ENCODE data around the gene TCF3. TPM values are rescaled to one million over a fixed set of nuclear protein-coding genes. Genes with fewer than 3 reads are reported as not detected.
"Not testable (repeated sequence)": the region's sequence is repeated elsewhere in the genome, so short reads cannot be mapped to it uniquely, and the experiment has no call there.

The TCF3 gene
- polyA plus RNA-seq (2013, experiment 1 of 2): 160 TPM
- polyA plus RNA-seq (2013, experiment 2 of 2): 144 TPM

GRCh38 chr19:1652471-1653299 is at the start of gene TCF3:
TSS of gene TCF3 (minus strand) at chr19:1652615. CDS start at chr19:1650248, 2,367 bp downstream.
- no peaks in the 10 kb centered on the region for H3K9me3 ChIP-seq (ENCODE audit: control insufficient read depth, low read length)
- 0 to 1% methylated on average over 55 to 88 of the region's 107 CpGs for WGBS, 2 experiments (ENCODE audit: insufficient coverage in 2 of 2)
- peaks cover 26% of the 10 kb centered on the region for H3K36me3 ChIP-seq (ENCODE audit: control insufficient read depth, insufficient read depth, low read length)
- peaks cover 6% of the 10 kb centered on the region for H3K4me1 ChIP-seq (ENCODE audit: control insufficient read depth, insufficient read depth, low read length, poor library complexity, severe bottlenecking)
- peak within 1 kb of the TSS; percentile 100 for H3K27ac ChIP-seq (ENCODE audit: low read depth, low read length, severe bottlenecking)
- H3K4me3 ChIP-seq (ENCODE audit: extremely low read depth, insufficient read depth, low read length, poor library complexity, severe bottlenecking): peak within 1 kb of the TSS; percentile 93

GRCh38 chr19:1700733-1701663 is 48.6 kb upstream of the TCF3 start:
- Histone ChIP-seq H3K9me3 (ENCODE audit: control insufficient read depth, low read length) (no peaks in the 10 kb centered on the region), H3K4me3 (ENCODE audit: extremely low read depth, insufficient read depth, low read length, poor library complexity, severe bottlenecking) (no peak overlapping the region), H3K27ac (ENCODE audit: low read depth, low read length, severe bottlenecking) (no peak overlapping the region), H3K36me3 (ENCODE audit: control insufficient read depth, insufficient read depth, low read length) (no peaks in the 10 kb centered on the region), H3K4me1 (ENCODE audit: control insufficient read depth, insufficient read depth, low read length, poor library complexity, severe bottlenecking) (no peaks in the 10 kb centered on the region)
- 58 to 64% methylated on average over 22 of the region's 26 CpGs for WGBS, 2 experiments (ENCODE audit: insufficient coverage in 2 of 2)

GRCh38 chr19:1699998-1700732 is 47.8 kb upstream of the TCF3 start:
- H3K4me1 ChIP-seq (ENCODE audit: control insufficient read depth, insufficient read depth, low read length, poor library complexity, severe bottlenecking): no peaks in the 10 kb centered on the region
- H3K27ac ChIP-seq (ENCODE audit: low read depth, low read length, severe bottlenecking): no peak overlapping the region
- no peaks in the 10 kb centered on the region for H3K36me3 ChIP-seq (ENCODE audit: control insufficient read depth, insufficient read depth, low read length)
- 70 to 81% methylated on average over 22 to 26 of the region's 31 CpGs for WGBS, 2 experiments (ENCODE audit: insufficient coverage in 2 of 2)
- no peaks in the 10 kb centered on the region for H3K9me3 ChIP-seq (ENCODE audit: control insufficient read depth, low read length)
- no peak overlapping the region for H3K4me3 ChIP-seq (ENCODE audit: extremely low read depth, insufficient read depth, low read length, poor library complexity, severe bottlenecking)

GRCh38 chr19:1699386-1699785 is 47.0 kb upstream of the TCF3 start:
- H3K4me3 ChIP-seq (ENCODE audit: extremely low read depth, insufficient read depth, low read length, poor library complexity, severe bottlenecking): no peak overlapping the region
- H3K9me3 ChIP-seq (ENCODE audit: control insufficient read depth, low read length): peaks cover 5% of the 10 kb centered on the region
- WGBS, 2 experiments (ENCODE audit: insufficient coverage in 2 of 2): 87 to 88% methylated on average over 9 to 18 of the region's 19 CpGs
- H3K4me1 ChIP-seq (ENCODE audit: control insufficient read depth, insufficient read depth, low read length, poor library complexity, severe bottlenecking): no peaks in the 10 kb centered on the region
- no peak overlapping the region for H3K27ac ChIP-seq (ENCODE audit: low read depth, low read length, severe bottlenecking)
- H3K36me3 ChIP-seq (ENCODE audit: control insufficient read depth, insufficient read depth, low read length): no peaks in the 10 kb centered on the region

GRCh38 chr19:1698636-1699035 is 46.2 kb upstream of the TCF3 start:
- Histone ChIP-seq H3K4me1 (ENCODE audit: control insufficient read depth, insufficient read depth, low read length, poor library complexity, severe bottlenecking) (no peaks in the 10 kb centered on the region), H3K9me3 (ENCODE audit: control insufficient read depth, low read length) (peaks cover 7% of the 10 kb centered on the region), H3K4me3 (ENCODE audit: extremely low read depth, insufficient read depth, low read length, poor library complexity, severe bottlenecking) (no peak overlapping the region), H3K36me3 (ENCODE audit: control insufficient read depth, insufficient read depth, low read length) (no peaks in the 10 kb centered on the region), H3K27ac (ENCODE audit: low read depth, low read length, severe bottlenecking) (no peak overlapping the region)
- 95% methylated on average over 20 to 23 of the region's 26 CpGs for WGBS, 2 experiments (ENCODE audit: insufficient coverage in 2 of 2)

GRCh38 chr19:1695481-1695880 is 43.1 kb upstream of the TCF3 start:
- not testable (repeated sequence) for H3K9me3 ChIP-seq (ENCODE audit: control insufficient read depth, low read length); H3K4me1 ChIP-seq (ENCODE audit: control insufficient read depth, insufficient read depth, low read length, poor library complexity, severe bottlenecking); H3K27ac ChIP-seq (ENCODE audit: low read depth, low read length, severe bottlenecking); H3K4me3 ChIP-seq (ENCODE audit: extremely low read depth, insufficient read depth, low read length, poor library complexity, severe bottlenecking); H3K36me3 ChIP-seq (ENCODE audit: control insufficient read depth, insufficient read depth, low read length)
- WGBS, 2 experiments (ENCODE audit: insufficient coverage in 2 of 2): 88 to 96% methylated on average over 6 of the region's 12 CpGs

GRCh38 chr19:1691589-1692290 is 39.3 kb upstream of the TCF3 start:
- Histone ChIP-seq H3K4me3 (ENCODE audit: extremely low read depth, insufficient read depth, low read length, poor library complexity, severe bottlenecking) (no peak overlapping the region), H3K9me3 (ENCODE audit: control insufficient read depth, low read length) (peaks cover 7% of the 10 kb centered on the region), H3K36me3 (ENCODE audit: control insufficient read depth, insufficient read depth, low read length) (no peaks in the 10 kb centered on the region), H3K27ac (ENCODE audit: low read depth, low read length, severe bottlenecking) (no peak overlapping the region), H3K4me1 (ENCODE audit: control insufficient read depth, insufficient read depth, low read length, poor library complexity, severe bottlenecking) (no peaks in the 10 kb centered on the region)
- 65 to 67% methylated on average over 11 to 12 of the region's 18 CpGs for WGBS, 2 experiments (ENCODE audit: insufficient coverage in 2 of 2)

GRCh38 chr19:1690699-1691307 is 38.4 kb upstream of the TCF3 start:
- no peaks in the 10 kb centered on the region for H3K4me1 ChIP-seq (ENCODE audit: control insufficient read depth, insufficient read depth, low read length, poor library complexity, severe bottlenecking)
- 16 to 25% methylated on average over 17 to 25 of the region's 29 CpGs for WGBS, 2 experiments (ENCODE audit: insufficient coverage in 2 of 2)

GRCh38 chr19:1685785-1686184 is 33.4 kb upstream of the TCF3 start:
- not testable (repeated sequence) for H3K4me3 ChIP-seq (ENCODE audit: extremely low read depth, insufficient read depth, low read length, poor library complexity, severe bottlenecking); H3K27ac ChIP-seq (ENCODE audit: low read depth, low read length, severe bottlenecking); H3K36me3 ChIP-seq (ENCODE audit: control insufficient read depth, insufficient read depth, low read length); H3K4me1 ChIP-seq (ENCODE audit: control insufficient read depth, insufficient read depth, low read length, poor library complexity, severe bottlenecking); H3K9me3 ChIP-seq (ENCODE audit: control insufficient read depth, low read length)
- WGBS, 2 experiments (ENCODE audit: insufficient coverage in 2 of 2): 100% methylated on average over 1 of the region's 5 CpGs; no CpG with 5 or more reads in 1 of the 2 experiments

More at GRCh38 chr19:1690699-1691307, 38.4 kb upstream of the TCF3 start:
- no peaks in the 10 kb centered on the region for H3K36me3 ChIP-seq (ENCODE audit: control insufficient read depth, insufficient read depth, low read length)
- no peak overlapping the region for H3K27ac ChIP-seq (ENCODE audit: low read depth, low read length, severe bottlenecking)
- H3K9me3 ChIP-seq (ENCODE audit: control insufficient read depth, low read length): peaks cover 7% of the 10 kb centered on the region
- no peak overlapping the region for H3K4me3 ChIP-seq (ENCODE audit: extremely low read depth, insufficient read depth, low read length, poor library complexity, severe bottlenecking)

All from mesodermal cell (in vitro differentiated cells).